Choroid plexus epithelial cell (primary cell): ENCODE results near the gene VPS41.
"Not testable (repeated sequence)": the region's sequence is repeated elsewhere in the genome, so short reads cannot be mapped to it uniquely, and the experiment has no call there.

Experiments
- DNase-seq: peaks from one replicate; pipeline ENCODE4 v3.0.0-alpha.2; 2010; ENCODE audit warnings: low read depth
- H3K4me3 ChIP-seq: 2 replicates; pipeline ENCODE4 v1.5.1; 2011; ENCODE audit warnings: low read depth, mild to moderate bottlenecking, control low read depth, low read length, moderate library complexity
- CTCF ChIP-seq: conservative IDR thresholded peaks from 2 replicates; pipeline ENCODE4 v1.5.1; 2011; ENCODE audit warnings: low read depth, mild to moderate bottlenecking, control low read depth, inconsistent platforms, low read length, moderate library complexity

Gene VPS41

GRCh38 chr7:38862666-38863065 lies 46.3 kb downstream of the VPS41 start:
- no peak for TF ChIP-seq CTCF
- no peak overlapping the region for H3K4me3 ChIP-seq
- no peak for DNase-seq

GRCh38 chr7:38858259-38858884 lies 50.6 kb downstream of the VPS41 start:
- TF ChIP-seq CTCF, result no peak
- peak; percentile 69 for DNase-seq
- H3K4me3 ChIP-seq, result no peak overlapping the region

- DNase-seq, result no peak
- no peak overlapping the region for H3K4me3 ChIP-seq
- no peak for TF ChIP-seq CTCF
Observed at GRCh38 chr7:38855867-38856266, 53.1 kb downstream of the VPS41 start.

- TF ChIP-seq CTCF, result no peak
- DNase-seq, result no peak
- H3K4me3 ChIP-seq, result no peak overlapping the region
Observed at GRCh38 chr7:38855386-38855785, 53.6 kb downstream of the VPS41 start.

GRCh38 chr7:38854947-38855346 lies 54.0 kb downstream of the VPS41 start:
- not testable (repeated sequence) for DNase-seq, H3K4me3 ChIP-seq

GRCh38 chr7:38851321-38851720 lies 57.7 kb downstream of the VPS41 start:
- no peak for TF ChIP-seq CTCF
- H3K4me3 ChIP-seq, result no peak overlapping the region
- no peak for DNase-seq

- H3K4me3 ChIP-seq, result no peak overlapping the region
- no peak for DNase-seq
- TF ChIP-seq CTCF, result no peak
Observed at GRCh38 chr7:38846280-38846679, 62.7 kb downstream of the VPS41 start.
